Adrenal gland (tissue), 5 donors: ENCODE results near the gene NFATC1.

Experiments used
- POLR2A ChIP-seq, 2 donors: fragments of 450-650 bp; IDR thresholded peaks; one replicate each; pipeline ENCODE4 v1.6.1; 2017; ENCODE audit warnings: antibody characterized with exemption in 2 of 2, mild to moderate bottlenecking in 2 of 2, moderate library complexity in 1 of 2
- TF ChIP-seq, protein P1 (sequence below), 6 experiments: fragments of 450-650 bp in 4 of 6; fragments of 200-600 bp in 2 of 6; sonication (generic) in 1 of 6; IDR thresholded peaks; 1 replicate in 5 of 6; 2 replicates in 1 of 6; pipeline versions ENCODE4 v1.5.1 to v1.8.0; 2016 to 2021; ENCODE audit warnings: antibody characterized with exemption in 6 of 6, mild to moderate bottlenecking in 2 of 6, moderate library complexity in 1 of 6
- donor health status: DM: no; HTN: no; CAD: no.

GRCh38 chr18:79345981-79346380 lies 49.7 kb upstream of the NFATC1 start:
- TF ChIP-seq, protein P1, sequence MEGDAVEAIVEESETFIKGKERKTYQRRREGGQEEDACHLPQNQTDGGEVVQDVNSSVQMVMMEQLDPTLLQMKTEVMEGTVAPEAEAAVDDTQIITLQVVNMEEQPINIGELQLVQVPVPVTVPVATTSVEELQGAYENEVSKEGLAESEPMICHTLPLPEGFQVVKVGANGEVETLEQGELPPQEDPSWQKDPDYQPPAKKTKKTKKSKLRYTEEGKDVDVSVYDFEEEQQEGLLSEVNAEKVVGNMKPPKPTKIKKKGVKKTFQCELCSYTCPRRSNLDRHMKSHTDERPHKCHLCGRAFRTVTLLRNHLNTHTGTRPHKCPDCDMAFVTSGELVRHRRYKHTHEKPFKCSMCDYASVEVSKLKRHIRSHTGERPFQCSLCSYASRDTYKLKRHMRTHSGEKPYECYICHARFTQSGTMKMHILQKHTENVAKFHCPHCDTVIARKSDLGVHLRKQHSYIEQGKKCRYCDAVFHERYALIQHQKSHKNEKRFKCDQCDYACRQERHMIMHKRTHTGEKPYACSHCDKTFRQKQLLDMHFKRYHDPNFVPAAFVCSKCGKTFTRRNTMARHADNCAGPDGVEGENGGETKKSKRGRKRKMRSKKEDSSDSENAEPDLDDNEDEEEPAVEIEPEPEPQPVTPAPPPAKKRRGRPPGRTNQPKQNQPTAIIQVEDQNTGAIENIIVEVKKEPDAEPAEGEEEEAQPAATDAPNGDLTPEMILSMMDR (IDR thresholded peaks at IDR 0.05): no peak
- no peak for TF ChIP-seq POLR2A (IDR thresholded peaks at IDR 0.05)
